Fibroblast of villous mesenchyme (primary cell): ENCODE results near the gene ARHGEF37. TPM values are rescaled to one million over a fixed set of nuclear protein-coding genes. Genes with fewer than 3 reads are reported as not detected.
A peak's percentile ranks its signal among the peaks of the same experiment; 100 is the strongest.

Experiments
- DNase-seq: peaks from one replicate; pipeline ENCODE4 v3.0.0-alpha.2; 2010; ENCODE audit warnings: low read depth
- H3K4me3 ChIP-seq: 2 replicates; pipeline ENCODE4 v1.5.1; 2011; ENCODE audit warnings: low read depth, mild to moderate bottlenecking, low read length
- CTCF ChIP-seq: IDR thresholded peaks from 2 replicates; pipeline ENCODE4 v1.5.1; 2012; ENCODE audit warnings: low read depth, mild to moderate bottlenecking, low read length; ENCODE audit not compliant: insufficient read depth
- total RNA-seq: library from RNA; depleted of rRNA; stranded (reverse); fragments of >200 nt; gene quantifications from 2 replicates; pipeline ENCODE4 v1.2.3, GENCODE V29; 2012

The ARHGEF37 gene
- total RNA-seq, 1 donor: 0.43 TPM

GRCh38 chr5:149638546-149639241, 57.4 kb downstream of the ARHGEF37 start:
- TF ChIP-seq CTCF: no peak
- DNase-seq: no peak
- no peak overlapping the region for H3K4me3 ChIP-seq

- no peak for TF ChIP-seq CTCF
- DNase-seq: no peak
- no peak overlapping the region for H3K4me3 ChIP-seq
These were observed 58.4 kb downstream of the ARHGEF37 start for GRCh38 chr5:149639737-149640136.

DNA sequence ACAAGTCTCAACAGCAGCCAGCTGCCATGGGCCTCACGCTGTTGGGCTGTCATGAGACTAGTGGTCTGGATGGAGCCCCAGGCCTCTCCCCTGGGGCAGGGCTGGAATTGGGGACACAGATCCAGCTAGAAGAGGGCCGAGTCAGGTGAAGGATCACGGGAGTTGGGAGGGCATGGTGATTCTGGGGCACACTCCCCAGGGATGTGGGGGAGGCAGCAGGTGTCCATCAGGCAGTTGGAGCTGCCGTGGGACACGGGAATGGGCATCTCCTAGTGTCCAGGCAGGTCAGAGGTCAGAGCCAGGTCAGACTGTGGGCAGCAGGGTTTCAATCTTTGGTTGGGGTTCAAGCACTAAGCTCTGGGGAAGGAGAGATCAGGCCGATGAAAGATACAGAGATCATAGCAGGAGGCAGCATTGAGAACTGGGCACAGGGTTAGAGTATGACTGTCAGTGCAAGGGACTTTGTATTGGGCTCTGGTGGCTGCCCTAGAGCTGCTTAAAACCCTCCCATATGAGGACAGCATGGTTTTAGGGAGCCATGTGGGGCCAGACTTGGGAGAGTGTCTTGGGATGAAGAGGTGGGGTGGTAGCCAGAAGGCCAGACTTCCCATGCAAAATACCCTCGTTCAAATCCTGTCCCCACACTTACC, 59.2 kb downstream of the ARHGEF37 start:
- DNase-seq: no peak
- H3K4me3 ChIP-seq: peak overlapping the region; percentile 37
- TF ChIP-seq CTCF: no peak

- peak; percentile 98 for DNase-seq
- peak; percentile 26 for TF ChIP-seq CTCF
- H3K4me3 ChIP-seq: peak overlapping the region; percentile 37
These were observed 59.8 kb downstream of the ARHGEF37 start for GRCh38 chr5:149641000-149641576.

GRCh38 chr5:149641600-149641999, 60.3 kb downstream of the ARHGEF37 start:
- TF ChIP-seq CTCF: no peak
- no peak overlapping the region for H3K4me3 ChIP-seq
- no peak for DNase-seq

- no peak for DNase-seq
- no peak overlapping the region for H3K4me3 ChIP-seq
- no peak for TF ChIP-seq CTCF
These were observed 62.5 kb downstream of the ARHGEF37 start for GRCh38 chr5:149643781-149644180.
